Measurements from ENCODE around the gene AGPAT1.
"Not testable (repeated sequence)": the region's sequence is repeated elsewhere in the genome, so short reads cannot be mapped to it uniquely, and the experiment has no call there.

AGPAT1 gene

GRCh38 chr6:32175711-32176475, at the start of gene AGPAT1:
TSS of gene AGPAT1 (minus strand) at chr6:32176084. CDS start at chr6:32171496, 4,588 bp downstream.
- peak; percentile 73 for FAIRE-seq

GRCh38 chr6:32224696-32225095, 48.8 kb upstream of the AGPAT1 start:
- FAIRE-seq, result no peak

GRCh38 chr6:32223258-32224235, 47.7 kb upstream of the AGPAT1 start, which contains the start of gene NOTCH4:
TSS of gene NOTCH4 (minus strand) at chr6:32224067. CDS start at chr6:32223928, 139 bp downstream.
- no peak for FAIRE-seq

DNA sequence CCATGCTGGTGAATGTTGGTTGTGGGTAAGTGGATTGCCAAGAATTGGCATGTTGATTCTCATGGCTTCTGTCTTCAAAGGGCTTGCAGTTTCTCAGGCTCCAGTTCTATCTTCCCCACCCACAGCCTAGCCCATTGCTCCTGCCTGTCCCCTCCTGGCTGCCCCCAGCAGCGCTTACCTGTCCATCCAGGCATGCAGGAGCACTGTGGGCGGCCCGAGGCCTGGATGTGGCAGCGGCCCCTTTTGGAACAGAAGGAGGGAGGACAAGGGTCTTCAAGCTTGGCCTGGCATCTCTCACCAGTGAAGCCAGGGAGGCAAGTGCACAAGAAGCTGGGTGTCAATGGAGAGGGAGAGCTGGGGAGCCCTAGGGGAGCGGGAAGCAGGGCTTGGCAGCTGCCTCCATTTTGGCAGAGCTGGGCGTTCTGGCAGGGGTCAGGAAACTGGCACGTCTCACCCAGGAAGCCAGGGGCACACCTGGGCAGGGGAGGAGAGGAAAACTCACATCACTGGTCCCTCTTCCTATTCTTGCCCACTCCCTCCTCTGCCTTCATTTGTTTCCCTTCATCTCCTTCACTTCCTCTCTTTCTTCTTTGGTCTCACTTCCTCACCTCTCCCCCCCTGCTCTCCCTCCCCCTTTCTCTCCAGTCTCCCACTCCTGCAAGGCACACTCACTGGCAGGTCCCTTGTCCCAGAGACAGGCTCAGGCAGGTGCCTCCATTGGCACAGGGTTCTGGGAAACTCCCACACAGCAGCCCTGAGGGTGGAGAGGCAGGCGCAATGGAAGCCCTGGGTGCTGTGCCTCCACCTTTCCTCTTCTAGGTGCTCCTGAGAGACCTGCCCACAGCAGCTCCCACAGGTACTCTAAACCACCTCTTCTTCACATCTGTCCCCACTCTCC, 46.7 kb upstream of the AGPAT1 start:
- FAIRE-seq, result no peak

DNA sequence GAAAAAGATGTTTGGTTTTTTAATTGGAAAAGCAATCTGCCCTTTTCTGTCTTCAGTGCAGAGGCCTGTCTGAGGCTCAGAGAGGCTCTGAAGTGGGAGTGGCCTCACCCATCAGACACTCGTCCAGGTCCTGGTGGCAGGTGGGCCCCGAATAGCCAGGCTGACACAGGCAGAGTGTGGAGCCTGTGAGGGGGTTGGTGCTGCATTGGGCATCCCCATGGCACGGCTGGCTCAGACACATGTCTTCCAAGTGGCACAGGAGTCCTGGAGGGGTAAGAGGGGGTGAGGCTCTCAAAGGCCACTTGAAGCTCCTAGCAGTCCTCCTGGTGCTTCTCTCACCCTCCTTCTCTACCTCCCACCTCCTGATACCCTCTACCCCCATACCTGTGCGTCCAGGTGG, 44.1 kb upstream of the AGPAT1 start:
- FAIRE-seq, result no peak

GRCh38 chr6:32218167-32218566, 42.3 kb upstream of the AGPAT1 start:
- FAIRE-seq, result no peak

DNA sequence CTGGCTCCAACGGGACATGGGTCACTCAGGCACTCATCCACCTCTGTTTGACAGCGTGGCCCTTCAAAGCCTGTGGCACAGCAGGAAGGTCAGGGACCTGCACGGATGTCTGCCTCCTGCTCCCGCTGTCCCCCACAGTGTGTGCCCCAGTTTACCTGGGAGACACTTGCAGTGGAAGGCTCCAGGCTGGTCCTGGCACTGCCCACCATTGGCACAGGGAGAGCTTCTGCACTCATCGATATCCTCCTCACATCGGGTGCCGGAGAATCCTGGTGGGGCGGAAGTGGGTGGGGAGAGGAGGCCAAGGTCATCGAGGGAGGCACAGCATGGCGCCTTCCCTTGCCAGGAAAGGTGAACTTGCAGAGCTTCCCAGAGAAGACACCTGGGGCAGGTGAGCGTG, 41.1 kb upstream of the AGPAT1 start:
- no peak for FAIRE-seq

DNA sequence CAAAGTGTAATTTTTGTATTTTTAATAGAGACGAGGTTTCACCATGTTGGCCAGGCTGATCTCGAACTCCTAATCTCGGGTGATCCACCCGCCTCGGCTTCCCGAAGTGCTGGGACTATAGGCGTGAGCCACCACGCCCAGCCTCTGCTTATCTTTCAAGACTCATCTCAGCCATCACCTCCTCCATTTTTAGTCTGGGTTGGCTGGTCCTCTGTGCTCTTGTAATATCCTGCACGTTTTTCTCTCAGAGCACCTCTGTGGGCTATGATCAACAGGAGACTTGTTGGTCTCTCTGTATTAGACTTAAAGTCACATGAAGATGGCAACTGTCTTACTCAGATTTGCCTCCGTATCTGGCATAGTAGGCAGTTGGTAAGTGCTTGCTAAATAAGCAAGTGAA, 40.4 kb upstream of the AGPAT1 start:
- no peak for FAIRE-seq

DNA sequence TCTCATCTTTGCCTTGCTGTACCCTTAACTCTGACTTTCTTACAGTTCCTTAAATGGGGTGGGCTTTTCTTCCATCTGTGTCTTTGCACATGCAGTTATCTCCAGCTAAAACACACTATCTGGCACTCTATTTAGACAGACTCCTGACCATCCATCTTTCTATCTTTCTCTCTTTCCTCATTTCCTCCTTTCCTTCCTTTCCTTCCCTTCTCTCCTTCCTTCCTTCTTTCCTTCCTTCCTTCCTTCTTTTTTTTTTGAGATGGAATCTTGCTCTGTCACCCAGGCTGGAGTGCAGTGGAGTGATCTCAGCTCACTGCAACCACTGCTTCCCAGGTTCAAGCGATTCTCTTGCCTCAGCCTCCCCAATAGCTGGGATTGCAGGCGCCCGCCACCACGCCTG, 39.7 kb upstream of the AGPAT1 start:
- no peak for FAIRE-seq

GRCh38 chr6:32214126-32214525, 38.2 kb upstream of the AGPAT1 start:
- FAIRE-seq, result no peak

DNA sequence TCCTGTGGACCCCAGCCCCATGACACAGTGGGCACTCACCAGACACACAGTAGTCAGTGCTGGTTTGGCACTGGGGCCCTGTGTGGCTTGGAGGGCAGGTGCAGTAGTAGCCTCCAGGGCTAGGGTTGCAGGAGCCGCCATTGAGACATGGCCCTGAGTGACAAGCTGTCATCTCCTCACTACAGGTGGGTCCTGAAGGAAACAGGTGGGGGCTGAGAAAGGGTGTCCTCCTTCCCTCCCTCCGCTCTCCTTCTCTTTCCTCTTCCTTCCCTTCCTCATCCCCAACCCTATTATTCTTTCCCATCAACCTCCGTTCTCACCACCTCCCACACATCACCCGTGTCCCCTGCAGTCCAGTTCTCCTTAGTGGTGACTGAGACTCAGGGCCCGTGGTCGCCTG, 37.8 kb upstream of the AGPAT1 start:
- FAIRE-seq, result no peak

GRCh38 chr6:32212076-32212760, 36.3 kb upstream of the AGPAT1 start:
- FAIRE-seq, result no peak

DNA sequence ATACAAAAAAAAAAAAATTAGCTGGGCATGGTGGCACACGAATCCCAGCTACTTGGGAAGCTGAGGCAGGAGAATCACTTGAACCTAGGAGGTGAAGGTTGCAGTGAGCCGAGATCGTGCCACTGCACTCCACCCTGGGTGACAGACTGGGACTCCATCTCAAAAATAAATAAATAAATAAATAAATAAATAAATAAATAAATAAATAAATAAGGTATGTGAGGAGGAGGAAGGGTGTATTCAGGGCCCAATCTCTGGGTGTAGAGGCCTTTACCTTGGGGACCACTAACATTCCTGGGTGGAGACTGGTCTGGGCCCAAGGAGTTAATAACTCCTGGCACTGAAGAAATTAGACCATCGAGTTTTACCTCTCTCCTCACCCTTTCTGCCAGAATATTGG, 35.5 kb upstream of the AGPAT1 start:
- FAIRE-seq, result not testable (repeated sequence)

- FAIRE-seq, result no peak
Observed at GRCh38 chr6:32210191-32210601, 34.3 kb upstream of the AGPAT1 start.

DNA sequence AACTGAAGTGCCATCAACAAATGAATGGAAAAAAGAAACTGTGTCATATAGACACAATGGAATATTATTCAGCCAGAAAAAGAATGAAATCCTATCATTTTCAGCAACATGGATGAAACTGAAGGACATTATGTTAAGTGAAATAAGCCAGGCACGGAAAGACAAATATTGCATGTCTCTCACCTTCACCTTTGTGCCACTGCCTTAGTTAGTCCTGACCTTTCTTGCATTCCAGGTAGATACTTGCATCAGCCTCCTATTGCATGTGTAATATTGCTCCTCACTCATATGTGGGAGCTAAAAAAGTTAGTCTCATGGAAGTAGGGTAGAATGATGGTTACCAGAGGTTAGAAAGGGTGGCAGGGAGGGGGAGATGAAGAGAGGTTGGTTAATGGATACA, 33.1 kb upstream of the AGPAT1 start:
- FAIRE-seq, result no peak

GRCh38 chr6:32204268-32204715, 28.4 kb upstream of the AGPAT1 start:
- FAIRE-seq, result no peak

GRCh38 chr6:32203426-32204267, 27.8 kb upstream of the AGPAT1 start:
- FAIRE-seq, result no peak

GRCh38 chr6:32202186-32202585, 26.3 kb upstream of the AGPAT1 start:
- FAIRE-seq, result no peak

DNA sequence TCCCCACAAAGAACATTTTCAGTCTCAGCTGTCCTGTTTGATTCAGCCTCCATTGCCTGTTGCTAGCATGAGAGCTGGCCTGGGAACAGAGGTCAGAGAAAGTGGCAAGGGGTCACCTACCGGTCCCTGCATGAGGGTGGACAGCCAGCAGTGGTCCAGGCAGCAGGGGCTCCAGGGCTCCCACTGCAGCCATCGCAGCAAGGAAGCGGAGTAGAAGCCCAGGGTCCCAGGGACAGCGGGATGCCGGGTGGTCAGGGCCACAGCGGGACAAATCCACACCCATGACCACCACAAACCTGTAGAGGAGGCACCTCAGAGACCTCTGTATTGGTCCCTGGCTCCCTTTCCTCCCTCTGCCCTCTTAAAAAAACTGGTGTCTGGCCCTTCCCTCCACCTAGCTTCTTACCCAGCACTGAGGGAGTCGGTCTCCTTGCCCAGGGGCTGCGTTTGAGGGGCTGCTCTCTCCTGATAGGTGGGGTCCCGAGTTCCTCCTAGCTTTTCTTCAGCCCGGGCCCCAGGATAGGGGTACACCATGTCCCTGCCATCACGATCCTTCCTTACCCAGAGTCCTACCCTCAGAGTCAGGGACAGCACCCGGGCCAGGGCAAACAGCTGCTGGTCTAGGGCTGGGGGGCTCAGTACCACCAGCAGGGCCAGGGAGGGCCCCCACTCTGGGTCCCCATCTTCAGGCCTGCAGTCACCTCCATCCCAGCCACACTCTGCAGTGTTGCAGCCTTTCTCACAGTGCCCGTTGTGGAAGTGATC, 25.0 kb upstream of the AGPAT1 start:
- FAIRE-seq, result no peak

GRCh38 chr6:32198866-32199265, 23.0 kb upstream of the AGPAT1 start:
- no peak for FAIRE-seq
